GM18907 (cell line): ENCODE data around the gene TRNAU1AP.
A peak's percentile ranks its signal among the peaks of the same experiment; 100 is the strongest.
"Not testable (repeated sequence)": the region's sequence is repeated elsewhere in the genome, so short reads cannot be mapped to it uniquely, and the experiment has no call there.

ENCODE experiments used
- ATAC-seq: cut with Tn5 transposase; IDR thresholded peaks from one replicate; pipeline ENCODE4 v1.9.1; 2021; ENCODE audit warnings: mild to moderate bottlenecking, moderate library complexity; ENCODE audit not compliant: unreplicated experiment

TRNAU1AP gene

GRCh38 chr1:28577052-28577678, 24.3 kb downstream of the TRNAU1AP start:
- no peak for ATAC-seq

DNA sequence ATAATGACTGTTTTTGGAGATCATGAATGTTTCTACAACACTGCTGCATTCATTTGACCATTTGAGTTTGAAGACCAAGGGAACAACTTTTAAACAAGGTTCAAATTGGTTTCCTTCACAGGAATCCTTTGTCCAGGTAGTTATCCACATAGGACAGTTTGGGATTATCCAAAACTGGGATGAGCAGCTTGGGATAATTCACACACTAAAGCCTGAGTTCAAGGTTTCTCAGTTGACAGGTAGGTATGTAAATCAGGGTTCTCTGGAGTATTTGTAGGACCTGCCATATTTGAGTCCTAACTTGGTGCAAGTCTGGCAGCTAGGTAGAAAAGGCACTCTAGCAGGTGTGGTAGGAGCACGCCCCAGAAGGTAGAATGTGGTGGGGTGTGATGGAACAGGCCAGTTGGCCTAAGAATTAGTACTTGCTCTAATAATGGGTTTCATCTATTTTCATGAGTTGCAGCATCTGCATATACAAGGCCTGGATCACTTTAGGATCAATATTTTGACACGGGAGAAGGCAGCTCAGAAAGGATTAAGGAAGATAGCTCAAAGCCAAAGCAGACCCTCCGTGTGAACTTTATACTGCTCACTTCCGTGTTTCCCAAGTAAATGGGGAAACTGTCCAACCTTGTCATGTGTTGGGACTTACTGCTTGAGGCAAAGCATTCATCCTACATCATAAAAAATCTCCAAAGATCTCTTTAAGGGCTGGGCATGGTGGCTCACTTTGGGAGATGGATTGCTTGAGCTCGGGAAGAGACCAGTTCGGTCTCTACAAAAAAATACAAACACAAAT, 25.1 kb downstream of the TRNAU1AP start:
- ATAC-seq, result no peak

DNA sequence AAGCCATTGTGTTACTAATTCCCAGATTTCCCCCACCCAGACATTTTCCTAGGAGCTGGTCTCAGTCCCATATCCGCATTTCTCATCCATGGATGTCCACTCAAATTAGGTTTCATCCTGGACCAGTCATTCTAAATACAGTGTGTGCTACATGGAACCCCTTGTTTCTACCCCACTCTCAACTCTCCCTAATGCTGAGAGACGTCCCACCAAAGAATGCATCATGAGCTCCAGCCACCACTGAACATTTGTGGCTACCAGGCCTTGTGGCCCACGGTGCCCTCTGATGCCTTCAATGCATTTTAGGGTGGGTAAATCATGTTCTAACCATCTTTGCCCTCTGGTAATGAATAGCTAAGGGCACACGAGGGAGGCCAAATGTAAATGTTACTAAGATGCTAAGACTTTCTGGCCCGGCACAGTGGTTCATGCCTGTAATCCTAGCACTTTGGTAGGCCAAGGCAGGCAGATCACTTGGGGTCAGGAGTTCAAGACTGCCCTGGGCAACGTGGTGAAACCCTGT, 25.9 kb downstream of the TRNAU1AP start:
- ATAC-seq, result no peak

GRCh38 chr1:28579401-28579800, 26.5 kb downstream of the TRNAU1AP start:
- no peak for ATAC-seq

- peak; percentile 26 for ATAC-seq
These were observed 28.0 kb downstream of the TRNAU1AP start for GRCh38 chr1:28580722-28581530.

GRCh38 chr1:28581531-28582247, 28.8 kb downstream of the TRNAU1AP start:
- ATAC-seq, result peak; percentile 88

GRCh38 chr1:28582248-28582615, 29.3 kb downstream of the TRNAU1AP start:
- peak; percentile 13 for ATAC-seq

DNA sequence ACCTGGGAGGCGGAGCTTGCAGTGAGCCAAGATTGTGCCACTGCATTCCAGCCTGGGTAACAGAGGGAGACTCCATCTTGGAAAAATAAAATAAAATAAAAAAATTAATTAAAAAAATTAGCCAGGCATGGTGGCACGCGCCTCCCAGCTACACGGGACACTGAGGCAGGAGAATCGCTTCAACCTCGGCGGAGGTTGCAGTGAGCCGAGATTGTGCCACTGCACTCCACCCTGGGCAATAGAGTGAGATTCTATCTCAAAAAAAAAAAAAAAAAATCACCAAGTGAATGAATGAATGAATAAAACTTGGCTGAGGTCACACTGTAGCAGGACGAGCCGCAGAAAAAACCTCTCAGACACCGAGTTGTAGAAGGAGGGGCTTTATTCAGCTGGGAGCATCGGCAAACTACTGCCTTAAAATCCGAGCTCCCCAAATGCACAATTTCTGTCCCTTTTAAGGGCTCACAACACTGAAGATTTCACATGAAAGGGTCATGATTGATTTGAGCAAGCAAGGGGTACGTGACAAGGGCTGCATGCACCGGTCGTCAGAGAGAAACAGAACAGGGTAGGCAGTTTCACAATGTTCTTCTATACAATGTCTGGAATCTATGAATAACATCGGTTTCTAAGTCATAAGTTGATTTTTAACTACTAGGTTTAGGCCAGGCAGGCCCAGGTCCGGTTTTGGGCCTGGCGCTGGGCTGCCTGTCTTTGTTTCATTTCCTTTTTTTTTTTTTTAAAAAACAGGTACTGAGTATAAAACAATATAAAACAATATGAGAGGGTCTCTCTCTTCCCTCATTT, 33.9 kb downstream of the TRNAU1AP start:
- ATAC-seq, result not testable (repeated sequence)

DNA sequence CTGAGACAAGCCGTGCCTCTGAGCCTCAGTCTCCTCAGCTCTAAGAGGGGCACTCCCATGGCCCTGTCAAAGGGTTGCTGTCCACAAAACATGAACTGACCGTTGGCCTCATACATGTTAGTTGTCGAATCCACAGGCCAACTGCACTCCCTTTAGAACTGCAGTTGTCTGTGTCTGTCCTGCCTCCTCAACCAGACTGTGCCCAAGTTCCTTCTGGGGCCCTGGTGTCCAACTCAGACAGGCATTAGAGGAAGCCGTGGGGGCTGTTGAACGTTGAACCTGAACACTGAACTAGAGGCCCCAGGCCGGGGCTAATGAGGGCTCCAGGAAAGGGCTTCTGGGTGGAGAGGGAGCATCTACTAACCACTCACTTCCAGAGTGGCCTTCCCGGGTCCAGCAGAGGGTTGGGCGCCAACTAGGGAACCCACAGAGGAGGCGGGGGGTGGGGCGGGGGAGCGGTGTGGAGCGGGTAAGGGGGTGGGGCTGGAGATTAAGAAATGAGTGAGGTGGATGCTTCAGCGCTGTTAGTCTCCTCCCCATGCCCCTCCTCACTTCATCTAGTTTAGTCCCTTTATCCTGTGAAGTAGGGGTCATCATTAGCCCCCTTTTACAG, 38.9 kb downstream of the TRNAU1AP start, which contains the start of gene RAB42:
Gene RAB42, plus strand, starts transcription at position 558 of the 613 bp plus-strand sequence. CDS start 247 bp downstream, outside the sequence.
- ATAC-seq, result no peak

DNA sequence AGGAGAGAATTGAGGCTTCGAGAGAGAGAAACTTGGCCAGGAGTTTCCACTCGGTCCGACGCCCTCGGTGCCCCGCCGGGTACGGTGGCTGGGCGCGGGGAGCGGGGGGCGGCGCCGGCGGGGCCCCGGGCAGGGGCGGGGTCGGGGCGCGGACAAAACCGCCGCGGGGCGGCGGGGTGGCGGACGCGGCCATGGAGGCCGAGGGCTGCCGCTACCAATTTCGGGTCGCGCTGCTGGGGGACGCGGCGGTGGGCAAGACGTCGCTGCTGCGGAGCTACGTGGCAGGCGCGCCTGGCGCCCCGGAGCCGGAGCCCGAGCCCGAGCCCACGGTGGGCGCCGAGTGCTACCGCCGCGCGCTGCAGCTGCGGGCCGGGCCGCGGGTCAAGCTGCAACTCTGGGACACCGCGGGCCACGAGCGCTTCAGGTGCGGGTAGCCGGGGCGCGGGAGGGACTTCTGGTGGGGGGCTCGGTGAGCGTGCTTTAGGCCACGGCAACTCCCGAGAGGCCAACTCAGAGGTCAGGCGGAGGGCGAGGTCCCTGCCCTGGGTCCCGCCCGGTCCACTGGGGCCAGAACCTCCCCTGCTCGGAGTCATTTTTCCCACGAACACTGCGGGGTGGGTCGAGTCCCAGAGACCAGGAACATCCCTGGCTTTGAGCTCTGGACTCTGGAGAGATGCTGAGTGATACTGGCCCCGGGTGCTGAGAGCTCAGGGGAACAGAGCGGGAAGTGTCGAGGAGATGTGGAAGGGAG, 39.6 kb downstream of the TRNAU1AP start:
- ATAC-seq, result no peak

DNA sequence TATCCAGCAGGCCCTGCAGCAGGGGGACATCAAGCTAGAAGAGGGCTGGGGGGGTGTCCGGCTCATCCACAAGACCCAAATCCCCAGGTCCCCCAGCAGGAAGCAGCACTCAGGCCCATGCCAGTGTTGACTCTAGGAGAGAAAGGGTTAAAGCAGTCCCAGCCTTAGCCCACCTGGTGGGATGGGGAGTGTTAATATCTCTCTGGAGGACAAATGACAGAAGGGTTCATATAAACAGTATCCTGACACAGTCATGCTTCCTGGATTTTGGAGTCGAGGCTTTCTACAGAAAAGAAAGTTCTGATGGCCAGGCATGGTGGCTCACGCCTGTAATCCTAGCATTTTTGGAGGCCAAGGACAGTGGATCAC, 41.1 kb downstream of the TRNAU1AP start:
- ATAC-seq, result not testable (repeated sequence)

DNA sequence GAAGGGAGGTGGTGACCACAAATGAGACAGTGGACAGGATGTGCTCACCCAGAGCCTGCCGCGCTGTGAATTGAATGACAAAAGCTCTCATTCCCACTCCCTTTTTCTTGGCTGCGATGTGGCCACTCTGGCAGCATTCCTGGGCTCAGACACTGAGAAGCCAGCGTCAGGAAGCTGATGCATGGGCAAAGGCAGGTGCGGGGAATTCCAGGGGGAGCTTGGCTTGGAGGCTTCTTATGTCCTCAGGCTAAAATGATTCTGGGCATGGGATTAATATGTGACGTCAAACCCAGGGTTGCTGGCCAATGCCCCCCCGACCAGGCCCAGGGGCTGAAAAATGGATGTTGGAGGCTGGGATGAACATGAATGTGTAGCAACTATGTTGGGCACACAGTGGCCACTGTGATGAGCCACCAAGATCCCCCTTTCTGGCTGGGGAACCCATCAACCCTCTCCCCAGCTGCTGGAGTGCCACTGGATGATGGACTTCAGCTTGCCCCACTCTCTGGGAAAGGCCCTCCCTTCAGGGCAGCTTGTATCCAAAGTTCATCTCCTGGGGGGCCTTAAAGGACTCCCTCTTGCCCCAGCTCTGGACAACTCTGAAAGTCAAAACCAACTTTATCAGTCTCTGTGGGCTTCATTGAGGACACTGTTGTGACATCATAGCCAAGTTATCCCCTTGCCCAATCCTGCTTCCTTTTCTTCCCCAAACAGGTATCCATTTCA, 42.0 kb downstream of the TRNAU1AP start:
- ATAC-seq, result not testable (repeated sequence)

GRCh38 chr1:28595412-28596191, 42.7 kb downstream of the TRNAU1AP start:
- no peak for ATAC-seq

DNA sequence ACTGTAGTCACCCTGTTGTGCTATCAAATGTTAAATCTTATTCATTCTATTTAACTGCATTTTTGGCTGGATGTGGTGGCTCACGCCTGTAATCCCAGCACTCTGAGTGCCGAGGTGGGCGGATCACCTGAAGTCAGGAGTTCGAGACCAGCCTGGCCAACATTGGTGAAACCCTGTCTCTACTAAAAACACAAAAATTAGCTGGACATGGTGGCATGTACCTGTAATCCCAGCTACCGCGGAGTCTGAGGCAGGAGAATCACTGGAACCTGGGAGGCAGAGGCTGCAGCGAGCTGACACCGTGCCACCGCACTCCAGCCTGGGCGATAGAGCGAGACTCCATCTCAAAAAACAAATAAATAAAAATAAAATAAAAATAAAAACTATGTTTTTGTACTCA, 43.4 kb downstream of the TRNAU1AP start:
- not testable (repeated sequence) for ATAC-seq

- no peak for ATAC-seq
These were observed 48.8 kb downstream of the TRNAU1AP start for GRCh38 chr1:28601696-28602095.

DNA sequence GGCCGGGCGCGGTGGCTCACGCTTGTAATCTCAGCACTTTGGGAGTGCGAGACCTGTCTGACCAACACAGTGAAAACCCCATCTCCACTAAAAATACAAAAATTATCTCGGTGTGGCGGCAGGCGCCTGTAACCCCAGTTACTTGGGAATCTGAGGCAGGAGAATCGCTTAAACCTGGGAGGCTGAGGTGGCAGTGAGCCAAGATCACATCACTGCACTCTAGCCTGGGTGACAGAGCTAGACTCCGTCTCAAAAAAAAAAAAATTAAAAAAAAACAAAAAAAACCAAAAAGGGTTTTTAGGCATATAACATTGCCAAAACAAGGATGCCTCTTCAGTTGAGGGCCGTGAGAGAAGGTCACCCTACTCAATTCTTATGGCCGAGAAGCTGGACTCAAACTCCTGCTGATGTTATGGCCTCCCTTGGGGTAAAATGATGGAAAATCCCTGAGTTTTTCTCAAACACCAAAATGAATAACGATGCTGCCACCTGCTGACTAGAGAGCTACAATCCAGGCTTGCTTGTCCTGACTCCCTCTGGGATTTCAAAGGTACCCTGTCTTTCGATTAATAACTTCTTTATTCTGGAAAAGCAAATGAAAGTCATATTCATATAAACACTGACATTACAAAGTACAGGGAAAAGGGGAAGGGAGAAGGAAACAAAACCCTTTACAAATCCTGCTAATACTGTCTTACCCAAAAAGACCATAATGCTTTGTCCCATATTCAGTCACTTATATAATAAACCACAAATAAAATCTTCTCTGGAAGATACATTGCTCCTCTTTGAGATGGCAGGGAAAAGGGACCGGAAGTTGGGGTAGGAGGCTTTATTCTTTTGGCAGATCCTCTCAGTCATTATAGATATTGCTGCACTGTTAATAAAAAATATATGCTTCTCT, 49.9 kb downstream of the TRNAU1AP start:
- ATAC-seq, result no peak
